ENCODE measurements around the gene GALNT14. TPM values are rescaled to one million over a fixed set of nuclear protein-coding genes. Genes with fewer than 3 reads are reported as not detected.

Gene GALNT14
- total and polyA plus RNA-seq, 12 donors, result 0.39 to 8.9 (median 1.7) TPM; not detected in 2

GRCh38 chr2:30931841-30932407, 206.3 kb downstream of the GALNT14 start:
- 87 to 93% (median 88%) methylated on average over 12 to 19 of the region's 19 CpGs for WGBS, 4 donors

GRCh38 chr2:30930716-30931115, 207.5 kb downstream of the GALNT14 start:
- Histone ChIP-seq H3K9me3 (replicated peaks in 1 of 3) (no peaks in the 10 kb centered on the region), H3K27me3 (no peaks in the 10 kb centered on the region), H3K4me1 (replicated peaks in 1 of 2) (no peaks in the 10 kb centered on the region), H3K27ac (no peak overlapping the region), H3K36me3 (replicated peaks in 1 of 2) (no peaks in the 10 kb centered on the region), H3K4me3 (no peak overlapping the region)
- TF ChIP-seq POLR2A (IDR thresholded peaks at IDR 0.05) (no peak), CTCF (IDR thresholded peaks at IDR 0.05) (no peak)
- no peak for DNase-seq
- 59 to 92% (median 88%) methylated on average over 2 to 3 of the region's 3 CpGs for WGBS, 4 donors
- intact Hi-C loops (cut with DNase I), result no loop called here

More at GRCh38 chr2:30931841-30932407, 206.3 kb downstream of the GALNT14 start:
- intact Hi-C loops (cut with DNase I), result no loop called here
- DNase-seq, result no peak
- no peak for TF ChIP-seq POLR2A (IDR thresholded peaks at IDR 0.05)
- TF ChIP-seq CTCF (IDR thresholded peaks at IDR 0.05), result no peak
- H3K9me3 ChIP-seq (replicated peaks in 1 of 3), result no peaks in the 10 kb centered on the region
- no peaks in the 10 kb centered on the region for H3K36me3 ChIP-seq (replicated peaks in 1 of 2)
- H3K4me3 ChIP-seq, result no peak overlapping the region
- H3K27ac ChIP-seq, result no peak overlapping the region
- H3K27me3 ChIP-seq, result no peaks in the 10 kb centered on the region
- no peaks in the 10 kb centered on the region for H3K4me1 ChIP-seq (replicated peaks in 1 of 2)

- Histone ChIP-seq H3K9me3 (replicated peaks in 1 of 3) (no peaks in the 10 kb centered on the region), H3K27me3 (no peaks in the 10 kb centered on the region), H3K36me3 (replicated peaks in 1 of 2) (no peaks in the 10 kb centered on the region), H3K27ac (no peak overlapping the region), H3K4me3 (no peak overlapping the region), H3K4me1 (replicated peaks in 1 of 2) (no peaks in the 10 kb centered on the region)
- intact Hi-C loops (cut with DNase I), result no loop called here
- no peak for TF ChIP-seq CTCF (IDR thresholded peaks at IDR 0.05)
- TF ChIP-seq POLR2A (IDR thresholded peaks at IDR 0.05), result no peak
- DNase-seq, result no peak
- 70 to 73% (median 72%) methylated on average over 7 of the region's 7 CpGs for WGBS, 4 donors
Observed at GRCh38 chr2:30927465-30928075, 210.7 kb downstream of the GALNT14 start.

DNA sequence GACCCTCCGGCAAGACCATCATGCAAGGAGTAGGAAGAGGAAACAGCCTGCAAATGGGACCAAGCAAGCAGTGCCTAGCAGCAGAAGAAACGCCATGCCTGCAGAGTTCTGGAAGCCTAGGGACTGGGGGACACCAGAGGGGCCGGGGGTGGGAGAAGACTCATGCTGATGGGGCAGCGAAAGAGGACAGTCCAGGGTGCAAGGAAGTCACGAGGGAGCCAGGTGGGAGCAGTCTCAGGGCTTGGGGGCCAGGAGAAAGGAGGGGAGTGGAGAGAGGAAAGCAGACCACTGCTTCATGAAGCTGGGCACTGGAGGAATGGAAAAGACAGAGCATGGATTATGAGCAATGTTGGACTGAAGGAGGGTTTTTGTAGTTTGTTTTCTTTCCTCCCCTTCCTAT, 211.6 kb downstream of the GALNT14 start:
- no peak for DNase-seq
- no peak overlapping the region for H3K4me3 ChIP-seq
- H3K4me1 ChIP-seq (replicated peaks in 1 of 2), result no peaks in the 10 kb centered on the region
- TF ChIP-seq CTCF (IDR thresholded peaks at IDR 0.05) (no peak), POLR2A (IDR thresholded peaks at IDR 0.05) (no peak)
- H3K9me3 ChIP-seq (replicated peaks in 1 of 3), result no peaks in the 10 kb centered on the region
- H3K27ac ChIP-seq, result no peak overlapping the region
- 71 to 85% (median 77%) methylated on average over 5 of the region's 5 CpGs for WGBS, 4 donors
- H3K27me3 ChIP-seq, result no peaks in the 10 kb centered on the region
- intact Hi-C loops (cut with DNase I), result no loop called here
- H3K36me3 ChIP-seq (replicated peaks in 1 of 2), result no peaks in the 10 kb centered on the region

Data from adrenal gland (tissue), 12 donors.